Activated CD8-positive, alpha-beta T cell treated with anti-CD3 and anti-CD28 coated beads, Interleukin-2, amount 10 ng/mL, durations not matched to agents 7 days and 5 days (primary cell): ENCODE measurements around the gene CEMIP. TPM values are rescaled to one million over a fixed set of nuclear protein-coding genes. Genes with fewer than 3 reads are reported as not detected.
"Not testable (repeated sequence)": the region's sequence is repeated elsewhere in the genome, so short reads cannot be mapped to it uniquely, and the experiment has no call there.

Source experiments
- ATAC-seq: fragments of 150-1000 bp; cut with Tn5 transposase; one replicate; pipeline ENCODE4 v1.10.0; 2021; ENCODE audit warnings: moderate library complexity
- CTCF ChIA-PET: fragments of 350-600 bp; sonication (Branson Sonifier 250); formaldehyde crosslinking; loops from one replicate; lab custom pipeline; 2021; ENCODE audit warnings: antibody characterized with exemption; lab: Charles Lee
- POLR2A ChIA-PET: fragments of 350-600 bp; sonication (Branson Sonifier 250); formaldehyde crosslinking; loops from one replicate; lab custom pipeline; 2021; ENCODE audit warnings: antibody characterized with exemption; lab: Charles Lee
- DNase-seq: peaks from one replicate; pipeline ENCODE4 v3.0.0-alpha.2; 2020
- H3K27ac Mint-ChIP-seq: one replicate; pipeline ENCODE4 v1.8.0; 2021; ENCODE audit warnings: mild to moderate bottlenecking, mixed read lengths
- H3K27me3 Mint-ChIP-seq: one replicate; pipeline ENCODE4 v1.8.0; 2021; ENCODE audit warnings: low read depth, mixed read lengths
- H3K36me3 Mint-ChIP-seq: one replicate; pipeline ENCODE4 v1.8.0; 2021; ENCODE audit warnings: low read depth, mixed read lengths
- H3K4me1 Mint-ChIP-seq: one replicate; pipeline ENCODE4 v1.8.0; 2021; ENCODE audit warnings: low read depth, mixed read lengths
- H3K4me3 Mint-ChIP-seq: one replicate; pipeline ENCODE4 v1.8.0; 2021; ENCODE audit warnings: mild to moderate bottlenecking, mixed read lengths
- H3K9me3 Mint-ChIP-seq: one replicate; pipeline ENCODE4 v1.8.0; 2022; ENCODE audit warnings: mixed read lengths; ENCODE audit not compliant: insufficient read depth
- total RNA-seq, 2 experiments: library from RNA; stranded (reverse); gene quantifications; one replicate each; pipeline ENCODE4 v1.2.3, GENCODE V29; 2021

The CEMIP gene
- total RNA-seq, 2 experiments from 2014 or later: not detected

DNA sequence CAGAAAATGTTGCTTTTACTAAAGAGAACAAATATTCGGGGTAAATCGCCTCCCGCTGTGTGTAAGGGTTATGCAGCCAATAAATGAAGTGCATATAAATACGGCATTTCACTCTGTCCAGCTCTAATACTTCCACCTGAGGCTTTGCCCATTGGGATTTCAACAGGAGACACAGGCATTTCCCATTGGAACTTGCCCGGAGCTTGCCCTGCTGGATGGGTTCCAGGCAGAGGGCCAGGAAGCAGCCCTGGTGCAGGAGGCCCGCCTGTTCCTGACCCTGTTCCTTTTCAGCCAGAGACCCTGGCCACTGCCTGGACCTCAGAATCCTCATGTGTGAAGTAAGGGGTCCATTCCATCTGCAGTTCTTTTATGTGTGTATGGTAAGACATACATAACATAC, 17.4 kb upstream of the CEMIP start:
- H3K27me3 Mint-ChIP-seq: peaks cover 9% of the 10 kb centered on the region
- ATAC-seq: no peak

DNA sequence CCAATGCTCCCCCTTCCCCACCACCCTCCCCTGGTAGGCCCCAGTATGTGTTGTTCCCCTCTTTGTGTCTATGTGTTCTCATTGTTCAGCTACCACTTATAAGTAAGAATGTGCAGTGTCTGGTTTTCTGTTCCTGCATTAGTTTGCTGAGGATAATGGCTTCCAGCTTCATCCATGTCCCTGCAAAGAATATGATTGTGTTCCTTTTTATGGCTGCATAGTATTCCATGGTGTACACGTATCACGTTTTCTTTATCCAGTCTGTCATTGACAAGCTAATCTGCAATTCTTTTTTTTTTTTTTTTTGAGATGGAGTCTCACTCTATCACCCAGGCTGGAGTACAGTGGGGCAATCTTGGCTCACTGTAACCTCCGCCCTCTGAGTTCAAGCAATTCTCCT, 15.9 kb upstream of the CEMIP start:
- H3K27ac Mint-ChIP-seq, CTCF ChIA-PET, H3K4me3 Mint-ChIP-seq, DNase-seq, H3K4me1 Mint-ChIP-seq, H3K9me3 Mint-ChIP-seq, H3K36me3 Mint-ChIP-seq, H3K27me3 Mint-ChIP-seq, POLR2A ChIA-PET, ATAC-seq: not testable (repeated sequence)

More for the DNA sequence above, 17.4 kb upstream of the CEMIP start:
- H3K27ac Mint-ChIP-seq: no peak overlapping the region
- ChIA-PET POLR2A (no interaction called here), CTCF (no interaction called here)
- H3K36me3 Mint-ChIP-seq: no peaks in the 10 kb centered on the region
- no peaks in the 10 kb centered on the region for H3K9me3 Mint-ChIP-seq
- no peak overlapping the region for H3K4me3 Mint-ChIP-seq
- DNase-seq: no peak
- no peaks in the 10 kb centered on the region for H3K4me1 Mint-ChIP-seq

DNA sequence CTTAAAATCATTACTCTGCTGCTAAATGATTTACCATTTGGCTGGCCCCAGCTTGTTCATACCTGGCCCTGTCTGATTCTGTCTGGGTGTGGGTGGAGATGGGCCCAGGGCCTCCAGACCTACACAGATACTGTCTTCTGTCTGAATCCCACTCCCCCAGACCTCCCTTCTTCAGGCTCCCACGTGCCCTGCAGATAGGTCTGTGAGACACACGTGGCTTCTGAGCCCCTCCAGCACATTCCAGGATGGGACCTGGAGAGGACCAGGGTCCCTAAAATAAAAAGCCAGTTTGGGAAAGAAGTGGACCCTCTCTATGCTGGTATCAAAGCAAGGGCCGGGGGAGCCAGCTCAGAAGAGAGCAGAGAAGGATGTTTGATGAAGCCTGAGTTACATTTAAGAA, 14.6 kb upstream of the CEMIP start:
- POLR2A ChIA-PET: no interaction called here
- H3K36me3 Mint-ChIP-seq: no peaks in the 10 kb centered on the region
- CTCF ChIA-PET: interaction anchor here (1.7 kb wide), 1 partner anchor 12 kb away, joined by 6 read pairs; no protein-coding TSS in a partner anchor
- H3K4me1 Mint-ChIP-seq: no peaks in the 10 kb centered on the region
- no peak for DNase-seq
- H3K4me3 Mint-ChIP-seq: no peak overlapping the region
- no peak for ATAC-seq
- no peak overlapping the region for H3K27ac Mint-ChIP-seq
- H3K9me3 Mint-ChIP-seq: no peaks in the 10 kb centered on the region
- H3K27me3 Mint-ChIP-seq: peaks cover 2% of the 10 kb centered on the region

DNA sequence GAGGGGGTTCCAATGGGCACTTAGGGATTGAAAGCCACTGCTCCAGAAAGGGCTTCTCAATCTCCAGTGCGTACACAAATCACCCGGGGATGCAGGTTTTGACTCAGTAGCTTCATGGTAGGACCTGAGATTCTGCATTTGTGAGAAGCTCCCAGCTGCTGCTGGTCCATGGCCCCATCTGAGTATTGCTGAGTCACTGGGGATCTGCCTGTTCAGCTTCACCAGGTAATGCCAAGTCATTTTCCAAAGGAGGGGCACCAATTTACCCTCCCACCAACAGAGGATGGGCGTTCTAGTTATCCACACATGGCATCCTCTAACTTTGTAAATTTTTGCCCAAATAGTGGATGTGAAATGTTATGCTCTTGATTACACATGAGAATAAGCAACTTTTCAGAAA, 12.9 kb upstream of the CEMIP start:
- DNase-seq (no peak), ATAC-seq (no peak)
- Mint-ChIP-seq H3K27ac (no peak overlapping the region), H3K4me1 (no peaks in the 10 kb centered on the region), H3K27me3 (peaks cover 2% of the 10 kb centered on the region), H3K36me3 (no peaks in the 10 kb centered on the region), H3K9me3 (no peaks in the 10 kb centered on the region), H3K4me3 (no peak overlapping the region)
- CTCF ChIA-PET: interaction anchor here (2.9 kb wide), 1 partner anchor 10 kb away, joined by 13 read pairs; no protein-coding TSS in a partner anchor
- POLR2A ChIA-PET: no interaction called here

GRCh38 chr15:80768158-80768557, 11.0 kb upstream of the CEMIP start:
- DNase-seq: no peak
- no peak overlapping the region for H3K27ac Mint-ChIP-seq
- H3K4me3 Mint-ChIP-seq: no peak overlapping the region
- H3K36me3 Mint-ChIP-seq: no peaks in the 10 kb centered on the region
- ATAC-seq: no peak
- H3K27me3 Mint-ChIP-seq: peaks cover 2% of the 10 kb centered on the region
- ChIA-PET CTCF (interaction anchor here (0.7 to 2.9 kb wide), 2 partner anchors 8 to 225 kb away, joined by 3 to 13 read pairs; no protein-coding TSS in a partner anchor), POLR2A (no interaction called here)
- H3K9me3 Mint-ChIP-seq: no peaks in the 10 kb centered on the region
- no peaks in the 10 kb centered on the region for H3K4me1 Mint-ChIP-seq

DNA sequence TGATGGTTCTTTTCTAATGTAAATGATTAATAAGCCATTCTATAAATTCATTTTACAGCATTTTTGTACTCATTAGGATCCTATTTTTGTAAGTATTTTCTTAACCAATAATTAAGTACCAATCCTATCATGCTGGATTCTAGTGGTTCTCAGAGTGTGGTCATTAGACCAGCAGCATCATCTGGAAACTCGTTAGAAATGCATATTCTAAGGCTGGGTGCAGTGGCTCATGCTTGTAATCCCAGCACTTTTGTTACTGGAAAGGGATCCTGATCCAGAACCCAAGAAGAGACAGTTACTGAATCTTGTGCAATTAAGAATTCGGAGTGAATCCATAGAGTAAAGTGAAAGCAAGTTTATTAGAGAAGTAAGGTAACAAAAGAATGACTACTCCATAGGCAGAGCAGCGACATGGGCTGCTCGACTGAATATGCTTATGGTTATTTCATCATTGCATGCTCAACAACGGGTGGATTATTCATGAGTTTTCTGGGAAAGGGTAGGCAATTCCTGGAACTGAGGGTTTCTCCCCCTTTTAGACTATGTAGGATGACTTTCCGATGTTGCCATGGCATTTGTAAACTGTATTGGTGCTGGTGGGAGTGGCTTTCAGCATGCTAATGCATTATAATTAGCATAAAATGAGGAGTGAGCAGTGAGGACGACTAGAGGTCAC, 9.9 kb upstream of the CEMIP start:
- POLR2A ChIA-PET: no interaction called here
- CTCF ChIA-PET: no interaction called here
- Mint-ChIP-seq H3K36me3 (no peaks in the 10 kb centered on the region), H3K4me1 (no peaks in the 10 kb centered on the region), H3K27ac (no peak overlapping the region), H3K9me3 (no peaks in the 10 kb centered on the region), H3K27me3 (peaks cover 2% of the 10 kb centered on the region), H3K4me3 (no peak overlapping the region)
- DNase-seq (no peak), ATAC-seq (no peak)

DNA sequence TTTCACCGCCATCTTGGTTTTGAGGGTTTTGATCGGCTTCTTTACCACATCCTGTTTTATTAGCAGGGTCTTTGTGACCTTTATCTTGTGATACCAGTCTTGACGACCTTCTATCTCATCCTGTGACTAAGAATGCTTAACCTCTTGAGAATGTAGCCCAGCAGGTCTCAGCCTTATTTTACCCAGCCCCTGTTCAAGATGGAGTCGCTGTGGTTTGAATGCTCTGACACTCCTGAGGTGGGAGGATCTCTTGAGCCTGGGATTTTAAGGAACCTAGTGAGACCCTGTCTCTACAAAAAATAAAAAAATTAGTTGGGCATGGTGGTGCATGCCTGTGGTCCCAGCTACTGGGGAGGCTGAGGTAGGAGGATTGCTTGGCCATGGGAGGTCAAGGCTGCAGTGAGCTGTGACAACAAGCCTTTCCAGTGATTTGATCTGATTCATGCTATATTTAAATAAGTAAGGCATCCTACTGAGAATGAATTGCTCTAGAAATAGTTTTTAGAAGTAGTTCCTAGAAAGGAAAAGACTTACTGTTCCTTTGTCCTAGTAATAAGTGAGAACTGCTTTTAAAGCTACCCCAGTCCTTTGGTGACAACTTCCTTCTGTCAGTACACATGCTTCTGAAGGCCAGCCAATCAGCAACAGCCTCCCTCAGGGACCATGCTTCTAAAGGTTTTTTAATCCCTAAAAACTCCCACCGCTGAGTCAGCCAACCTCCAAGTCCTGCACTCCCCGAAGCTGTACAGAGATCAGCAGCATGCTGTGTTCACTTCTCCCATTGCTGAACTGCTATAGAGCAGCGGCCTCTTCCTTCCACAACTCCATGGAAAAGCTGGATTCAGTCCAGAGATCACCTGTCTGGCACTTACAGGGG, 9.1 kb upstream of the CEMIP start:
- DNase-seq (no peak), ATAC-seq (no peak)
- POLR2A ChIA-PET: no interaction called here
- H3K4me1 Mint-ChIP-seq: no peaks in the 10 kb centered on the region
- no peak overlapping the region for H3K4me3 Mint-ChIP-seq
- H3K36me3 Mint-ChIP-seq: no peaks in the 10 kb centered on the region
- H3K27me3 Mint-ChIP-seq: peaks cover 2% of the 10 kb centered on the region
- no peaks in the 10 kb centered on the region for H3K9me3 Mint-ChIP-seq
- H3K27ac Mint-ChIP-seq: no peak overlapping the region
- CTCF ChIA-PET: no interaction called here

DNA sequence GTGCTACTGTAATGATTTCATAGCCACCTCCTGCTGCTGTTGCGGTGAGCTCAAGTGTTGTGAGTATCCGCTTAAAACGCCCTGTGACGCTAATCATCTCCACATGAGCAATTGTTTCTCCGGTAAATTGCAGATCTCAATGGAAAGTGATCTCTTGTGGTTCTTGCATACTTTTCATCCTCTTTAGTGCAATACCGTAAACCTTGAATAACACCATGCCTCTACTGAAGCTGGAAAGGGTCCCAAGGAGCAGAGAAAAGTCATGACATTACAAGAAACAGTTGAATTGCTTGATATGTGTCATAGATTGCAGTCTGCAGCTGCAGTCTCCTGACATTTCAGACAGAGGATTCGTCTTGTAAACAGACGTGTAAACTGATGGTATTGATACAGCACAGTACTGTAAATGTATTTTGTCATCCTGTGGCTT, 6.0 kb upstream of the CEMIP start:
- POLR2A ChIA-PET: no interaction called here
- peaks cover 17% of the 10 kb centered on the region for H3K27me3 Mint-ChIP-seq
- no peaks in the 10 kb centered on the region for H3K36me3 Mint-ChIP-seq
- no peak overlapping the region for H3K4me3 Mint-ChIP-seq
- no peak for DNase-seq
- H3K4me1 Mint-ChIP-seq: peaks cover 2% of the 10 kb centered on the region
- CTCF ChIA-PET: no interaction called here
- no peak overlapping the region for H3K27ac Mint-ChIP-seq
- no peaks in the 10 kb centered on the region for H3K9me3 Mint-ChIP-seq
- no peak for ATAC-seq

- ChIA-PET CTCF (no interaction called here), POLR2A (no interaction called here)
- DNase-seq (no peak), ATAC-seq (no peak)
- H3K4me3 Mint-ChIP-seq: no peak overlapping the region
- no peaks in the 10 kb centered on the region for H3K9me3 Mint-ChIP-seq
- peaks cover 2% of the 10 kb centered on the region for H3K4me1 Mint-ChIP-seq
- no peaks in the 10 kb centered on the region for H3K36me3 Mint-ChIP-seq
- H3K27me3 Mint-ChIP-seq: peaks cover 19% of the 10 kb centered on the region
- H3K27ac Mint-ChIP-seq: no peak overlapping the region
Measured at GRCh38 chr15:80773792-80774352, 5.3 kb upstream of the CEMIP start.

DNA sequence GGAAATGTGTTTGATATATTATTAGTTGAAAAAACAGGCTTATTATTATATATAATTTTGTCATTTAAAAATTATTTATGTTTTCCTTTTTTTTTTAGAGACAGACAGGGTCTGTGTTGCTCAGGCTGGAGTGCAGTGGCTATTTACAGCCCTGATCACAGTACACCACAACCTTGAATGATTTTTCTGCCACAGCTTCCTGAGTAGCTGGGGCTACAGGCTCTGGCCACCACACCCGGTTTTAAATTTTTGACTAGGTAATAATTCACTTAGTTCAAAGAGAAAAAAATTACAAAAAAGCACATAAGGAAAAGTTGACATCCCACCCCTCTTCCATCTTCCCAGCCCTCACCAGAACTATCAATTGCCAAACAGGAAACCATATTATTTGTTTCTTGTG, 4.7 kb upstream of the CEMIP start:
- Mint-ChIP-seq H3K27me3 (peaks cover 21% of the 10 kb centered on the region), H3K4me3 (no peak overlapping the region), H3K36me3 (no peaks in the 10 kb centered on the region), H3K27ac (no peak overlapping the region), H3K9me3 (no peaks in the 10 kb centered on the region), H3K4me1 (peaks cover 2% of the 10 kb centered on the region)
- ATAC-seq (no peak), DNase-seq (no peak)
- ChIA-PET POLR2A (no interaction called here), CTCF (interaction anchor here (3.7 kb wide), 1 partner anchor 12 kb away, joined by 30 read pairs; no protein-coding TSS in a partner anchor)

GRCh38 chr15:80775338-80775737, 3.8 kb upstream of the CEMIP start:
- ATAC-seq: no peak
- no peaks in the 10 kb centered on the region for H3K36me3 Mint-ChIP-seq
- peaks cover 29% of the 10 kb centered on the region for H3K27me3 Mint-ChIP-seq
- no peak overlapping the region for H3K27ac Mint-ChIP-seq
- no peak for DNase-seq
- ChIA-PET CTCF (interaction anchor here (0.9 to 3.7 kb wide), 14 partner anchors 8 to 491 kb away, joined by 3 to 51 read pairs (median 6); partner anchors contain the start of gene ABHD17C), POLR2A (no interaction called here)
- no peaks in the 10 kb centered on the region for H3K9me3 Mint-ChIP-seq
- no peak overlapping the region for H3K4me3 Mint-ChIP-seq
- H3K4me1 Mint-ChIP-seq: peaks cover 8% of the 10 kb centered on the region
